ENCODE measurements around the gene CDH4. TPM values are rescaled to one million over a fixed set of nuclear protein-coding genes. Genes with fewer than 3 reads are reported as not detected.

Gene CDH4
- total and polyA plus RNA-seq, 2 donors (not counting 3 experiments of a cell fraction or from before 2014, with no cell fraction given) = 0.17 to 0.51 TPM

DNA sequence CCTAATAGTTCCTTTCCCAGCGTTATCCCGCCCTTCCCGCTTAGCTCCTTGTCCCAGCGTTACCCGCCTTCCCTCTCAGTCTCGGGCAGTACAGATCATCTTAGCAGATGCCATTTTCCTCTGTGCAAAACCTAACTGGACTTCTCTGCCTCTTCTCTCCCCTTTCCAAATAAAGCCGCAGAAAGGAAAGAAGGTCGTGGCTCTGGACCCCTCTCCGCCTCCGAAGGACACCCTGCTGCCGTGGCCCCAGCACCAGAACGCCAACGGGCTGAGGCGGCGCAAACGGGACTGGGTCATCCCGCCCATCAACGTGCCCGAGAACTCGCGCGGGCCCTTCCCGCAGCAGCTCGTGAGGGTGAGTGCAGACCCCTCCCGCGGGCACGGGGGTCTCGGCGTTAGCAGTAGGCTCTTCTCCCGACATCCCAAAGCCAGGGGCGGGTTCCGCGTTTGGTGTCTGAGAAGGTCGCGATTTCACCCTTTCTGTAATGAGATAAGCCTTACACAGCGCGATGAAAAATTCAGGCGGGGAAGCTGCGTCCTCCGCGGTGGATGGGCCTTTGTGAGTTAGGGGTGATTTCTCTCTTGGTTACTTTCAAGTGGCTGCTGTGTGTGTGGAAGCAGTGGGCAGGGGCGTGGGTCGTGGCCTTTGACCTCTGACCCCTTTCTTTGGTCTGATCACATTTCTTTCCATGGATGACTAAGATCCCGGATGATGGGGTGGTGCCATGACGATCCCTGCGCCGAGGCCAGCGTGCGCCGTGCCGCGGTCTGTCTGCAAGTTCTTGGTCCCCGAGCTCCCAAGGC, 521.0 kb downstream of the CDH4 start:
- FAIRE-seq (no peak), DNase-seq (ENCODE audit: low read depth, low spot score) (no peak)
- BruUV-seq (replicated peaks) = no TSS peak
- dilution Hi-C loops (cut with MboI; ENCODE audit: extremely low pct_ligation_motif_present, low sequenced_read_pairs) (no loop called here), intact Hi-C loops (cut with micrococcal nuclease) (no loop called here)
- no peak overlapping the region for H3K9ac ChIP-seq (replicated peaks; ENCODE audit: extremely low read depth, insufficient read depth, low read length)
- TF ChIP-seq POLR2AphosphoS5 (IDR thresholded peaks at IDR 0.05; ENCODE audit: insufficient read depth, low read depth, low read length) (no peak), FOS (IDR thresholded peaks at IDR 0.05; ENCODE audit: borderline replicate concordance, insufficient read depth, low read length) (no peak), JUN (IDR thresholded peaks at IDR 0.05; ENCODE audit: borderline replicate concordance, insufficient read depth, insufficient read length, low read depth) (no peak), POLR2A (IDR thresholded peaks at IDR 0.05; ENCODE audit: low read depth, low read length) (no peak)
- no peaks in the 10 kb centered on the region for H3K79me2 ChIP-seq (ENCODE audit: control insufficient read depth, insufficient read depth, low read length)
- H3K9me1 ChIP-seq (replicated peaks; ENCODE audit: control insufficient read depth, extremely low read depth, insufficient read depth, low read length) = no peaks in the 10 kb centered on the region
- H3K4me2 ChIP-seq (ENCODE audit: insufficient read depth, low read length) = no peak overlapping the region
- H3K36me3 ChIP-seq (ENCODE audit: control insufficient read depth in 2 of 2, extremely low read depth in 1 of 2, insufficient read depth in 2 of 2, low read length in 2 of 2) = no peaks in the 10 kb centered on the region
- no peaks in the 10 kb centered on the region for H3K4me1 ChIP-seq (ENCODE audit: control insufficient read depth, extremely low read depth, insufficient read depth, low read length)
- H2AFZ ChIP-seq (ENCODE audit: low read depth, low read length) = no peak overlapping the region
- ChIA-PET CTCF (no interaction called here), POLR2A (no interaction called here)
- H3K4me3 ChIP-seq (replicated peaks in 1 of 3; ENCODE audit: insufficient read depth in 1 of 3, low read depth in 1 of 3, low read length in 3 of 3) = no peak overlapping the region
- no peaks in the 10 kb centered on the region for H3K27me3 ChIP-seq (ENCODE audit: control insufficient read depth in 2 of 2, insufficient read depth in 2 of 2, low read length in 2 of 2)
- no peaks in the 10 kb centered on the region for H4K20me1 ChIP-seq (replicated peaks; ENCODE audit: control insufficient read depth, extremely low read depth, insufficient read depth, low read length)
- H3K9me3 ChIP-seq (replicated peaks; ENCODE audit: control insufficient read depth, insufficient read depth, low read length) = no peaks in the 10 kb centered on the region
- H3K27ac ChIP-seq (ENCODE audit: insufficient read depth, low read depth, low read length) = no peak overlapping the region

DNA sequence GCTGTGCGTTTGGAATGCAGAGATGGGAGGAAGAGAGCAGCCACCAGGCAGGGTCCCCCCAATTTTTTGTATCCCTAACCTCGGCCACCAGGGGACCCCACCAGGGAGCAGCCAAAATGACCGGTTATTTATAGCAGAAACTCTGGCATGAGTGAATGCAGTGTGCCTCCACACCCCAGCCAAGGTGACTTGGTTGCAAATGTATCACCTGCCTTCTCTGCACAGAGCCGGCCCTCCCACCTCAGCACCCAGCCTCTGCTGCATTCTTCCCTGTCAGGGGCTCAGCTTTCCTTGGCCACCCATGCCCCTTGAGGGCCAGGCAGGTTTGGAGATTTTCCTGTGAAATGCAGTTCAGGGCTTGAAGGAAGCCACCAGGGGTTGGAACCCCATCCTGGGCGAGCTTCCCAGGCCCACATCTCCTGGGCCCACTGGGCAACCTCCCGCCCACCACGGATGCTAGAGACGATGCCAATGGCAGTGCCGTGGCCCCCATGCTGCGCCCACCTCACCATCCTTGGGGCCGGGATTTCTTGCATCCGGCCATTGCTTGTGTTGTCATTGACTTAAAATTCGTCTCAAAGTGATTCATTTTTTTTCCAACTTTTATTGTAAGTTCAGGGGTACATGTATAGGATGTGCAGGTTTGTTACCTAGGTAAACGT, 522.0 kb downstream of the CDH4 start:
- CTCF ChIA-PET = no interaction called here
- H3K27ac ChIP-seq (ENCODE audit: insufficient read depth, low read depth, low read length) = no peak overlapping the region
- TF ChIP-seq POLR2A (IDR thresholded peaks at IDR 0.05; ENCODE audit: low read depth, low read length) (no peak), GATA2 (IDR thresholded peaks at IDR 0.05; ENCODE audit: insufficient read depth, insufficient read length, low read depth, low read length) (no peak), FOS (IDR thresholded peaks at IDR 0.05; ENCODE audit: borderline replicate concordance, insufficient read depth, low read length) (no peak), MYC (IDR thresholded peaks at IDR 0.05; ENCODE audit: low read depth, low read length) (no peak), JUN (IDR thresholded peaks at IDR 0.05; ENCODE audit: borderline replicate concordance, insufficient read depth, insufficient read length, low read depth) (no peak), EZH2 (IDR thresholded peaks at IDR 0.05; ENCODE audit: borderline replicate concordance, low read depth, low read length, severe bottlenecking) (no peak), CTCF (IDR thresholded peaks at IDR 0.05; ENCODE audit: extremely low read depth in 1 of 2, insufficient read depth in 1 of 2, low read depth in 1 of 2, low read length in 2 of 2) (no peak), POLR2AphosphoS5 (IDR thresholded peaks at IDR 0.05; ENCODE audit: insufficient read depth, low read depth, low read length) (no peak)
- TF ChIP-seq, protein P1, sequence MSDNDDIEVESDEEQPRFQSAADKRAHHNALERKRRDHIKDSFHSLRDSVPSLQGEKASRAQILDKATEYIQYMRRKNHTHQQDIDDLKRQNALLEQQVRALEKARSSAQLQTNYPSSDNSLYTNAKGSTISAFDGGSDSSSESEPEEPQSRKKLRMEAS (IDR thresholded peaks at IDR 0.05; ENCODE audit: insufficient read depth, insufficient read length) = no peak
- no TSS peak for BruUV-seq (replicated peaks)
- H3K4me3 ChIP-seq (replicated peaks in 1 of 3; ENCODE audit: insufficient read depth in 1 of 3, low read depth in 1 of 3, low read length in 3 of 3) = no peak overlapping the region
- DNase-seq (ENCODE audit: low read depth, low spot score) = no peak
- H3K9me3 ChIP-seq (replicated peaks; ENCODE audit: control insufficient read depth, insufficient read depth, low read length) = no peaks in the 10 kb centered on the region
- POLR2A ChIA-PET = no interaction called here
- no peak for FAIRE-seq
- H3K9me1 ChIP-seq (replicated peaks; ENCODE audit: control insufficient read depth, extremely low read depth, insufficient read depth, low read length) = no peaks in the 10 kb centered on the region
- H3K4me1 ChIP-seq (ENCODE audit: control insufficient read depth, extremely low read depth, insufficient read depth, low read length) = no peaks in the 10 kb centered on the region
- intact Hi-C loops (cut with micrococcal nuclease) = no loop called here
- H3K36me3 ChIP-seq (ENCODE audit: control insufficient read depth in 2 of 2, extremely low read depth in 1 of 2, insufficient read depth in 2 of 2, low read length in 2 of 2) = no peaks in the 10 kb centered on the region
- H2AFZ ChIP-seq (ENCODE audit: low read depth, low read length) = no peak overlapping the region
- dilution Hi-C loops (cut with MboI; ENCODE audit: extremely low pct_ligation_motif_present, low sequenced_read_pairs) = no loop called here
- no peak overlapping the region for H3K4me2 ChIP-seq (ENCODE audit: insufficient read depth, low read length)
- H3K9ac ChIP-seq (replicated peaks; ENCODE audit: extremely low read depth, insufficient read depth, low read length) = no peak overlapping the region
- H4K20me1 ChIP-seq (replicated peaks; ENCODE audit: control insufficient read depth, extremely low read depth, insufficient read depth, low read length) = no peaks in the 10 kb centered on the region
- no peaks in the 10 kb centered on the region for H3K27me3 ChIP-seq (ENCODE audit: control insufficient read depth in 2 of 2, insufficient read depth in 2 of 2, low read length in 2 of 2)
- no peaks in the 10 kb centered on the region for H3K79me2 ChIP-seq (ENCODE audit: control insufficient read depth, insufficient read depth, low read length)

Measured in endothelial cell of umbilical vein (primary cell).